C4-2B (cell line): Measurements from ENCODE around the gene PTPRN2.

Experiments
- CTCF ChIP-seq: fragments of 450-650 bp; conservative IDR thresholded peaks from 2 replicates; pipeline ENCODE4 v1.5.1; 2017; ENCODE audit warnings: mild to moderate bottlenecking
- ZFX ChIP-seq: fragments of 450-650 bp; IDR thresholded peaks from 2 replicates; pipeline ENCODE4 v1.6.1; 2017

- TF ChIP-seq CTCF (no peak), ZFX (no peak)
Observed at GRCh38 chr7:158067931-158068482, 519.6 kb downstream of the PTPRN2 start.
